GM23338 (cell line): ENCODE data around the gene WDR19. TPM values are rescaled to one million over a fixed set of nuclear protein-coding genes. Genes with fewer than 3 reads are reported as not detected.

Experiments used
- ATAC-seq: fragments of 200-7000 bp; cut with Tn5 transposase; 3 replicates; pipeline ENCODE4 v1.9.1; 2020
- DNase-seq: peaks from one replicate; pipeline ENCODE4 v3.0.0-alpha.2; 2015; ENCODE audit warnings: low spot score
- H2AFZ ChIP-seq: fragments of 200-600 bp; sonication (generic); 2 replicates; pipeline ENCODE4 v1.8.0; 2016; ENCODE audit warnings: antibody characterized with exemption, mild to moderate bottlenecking, moderate library complexity
- H3F3A ChIP-seq: fragments of 200-600 bp; sonication (generic); replicated peaks from 2 replicates; pipeline ENCODE4 v1.8.0; 2017; ENCODE audit warnings: antibody characterized with exemption, mixed run types, low read depth
- H3K27ac ChIP-seq: fragments of 200-600 bp; sonication (generic); 2 replicates; pipeline ENCODE4 v1.6.1; 2016; ENCODE audit warnings: low read depth
- H3K27me3 ChIP-seq: fragments of 200-600 bp; sonication (generic); 2 replicates; pipeline ENCODE4 v1.8.0; 2016; ENCODE audit warnings: mild to moderate bottlenecking, mixed run types, moderate library complexity; ENCODE audit not compliant: insufficient read depth
- H3K36me3 ChIP-seq: fragments of 200-600 bp; sonication (generic); 2 replicates; pipeline ENCODE4 v1.8.0; 2016; ENCODE audit warnings: mild to moderate bottlenecking; ENCODE audit not compliant: insufficient read depth
- H3K4me1 ChIP-seq: fragments of 200-600 bp; sonication (generic); 2 replicates; pipeline ENCODE4 v1.8.0; 2016; ENCODE audit warnings: mild to moderate bottlenecking, moderate library complexity; ENCODE audit not compliant: insufficient read depth
- H3K4me2 ChIP-seq: fragments of 200-600 bp; sonication (generic); 2 replicates; pipeline ENCODE4 v1.7.1; 2017; ENCODE audit warnings: mixed run types
- H3K4me3 ChIP-seq: fragments of 200-600 bp; sonication (generic); 2 replicates; pipeline ENCODE4 v1.6.1; 2016; ENCODE audit warnings: mixed run types
- H3K79me2 ChIP-seq: fragments of 200-600 bp; sonication (generic); replicated peaks from 2 replicates; pipeline ENCODE4 v1.8.0; 2017; ENCODE audit warnings: mild to moderate bottlenecking; ENCODE audit not compliant: insufficient read depth
- H3K9me2 ChIP-seq: fragments of 200-600 bp; sonication (generic); 2 replicates; pipeline ENCODE4 v1.8.0; 2017; ENCODE audit not compliant: insufficient read depth
- H4K20me1 ChIP-seq: fragments of 200-600 bp; sonication (generic); replicated peaks from 2 replicates; pipeline ENCODE4 v1.8.0; 2017; ENCODE audit warnings: mild to moderate bottlenecking; ENCODE audit not compliant: insufficient read depth
- H3K27ac Mint-ChIP-seq: 2 replicates; pipeline ENCODE4 v1.8.0; 2020; ENCODE audit warnings: inconsistent platforms, mild to moderate bottlenecking, moderate library complexity, mixed read lengths
- H3K27me3 Mint-ChIP-seq: 3 replicates; pipeline ENCODE4 v1.8.0; 2022; ENCODE audit warnings: low read depth, mild to moderate bottlenecking, moderate library complexity, mixed read lengths, inconsistent platforms; ENCODE audit not compliant: insufficient read depth, poor library complexity
- H3K36me3 Mint-ChIP-seq: 3 replicates; pipeline ENCODE4 v1.8.0; 2021; ENCODE audit warnings: low read depth, mild to moderate bottlenecking, inconsistent platforms, moderate library complexity, mixed read lengths
- H3K4me1 Mint-ChIP-seq: 3 replicates; pipeline ENCODE4 v1.8.0; 2020; ENCODE audit warnings: mild to moderate bottlenecking, inconsistent platforms, mixed read lengths
- H3K4me3 Mint-ChIP-seq: 3 replicates; pipeline ENCODE4 v1.8.0; 2021; ENCODE audit warnings: moderate library complexity, mild to moderate bottlenecking, inconsistent platforms, mixed read lengths
- H3K9me3 Mint-ChIP-seq: 3 replicates; pipeline ENCODE4 v1.8.0; 2020; ENCODE audit warnings: moderate library complexity, mild to moderate bottlenecking, inconsistent platforms, mixed read lengths
- CREB1 ChIP-seq: fragments of 250-450 bp; sonication (Bioruptor Pico); IDR thresholded peaks from 2 replicates; pipeline ENCODE4 v1.5.0; 2020; ENCODE audit warnings: low read depth, mild to moderate bottlenecking, moderate library complexity
- CTCF ChIP-seq, 2 experiments: fragments of 200-600 bp in 1 of 2; sonication (generic) in 1 of 2; conservative IDR thresholded peaks; 2 replicates each; pipeline versions ENCODE4 v1.5.1 to v1.6.1; 2016 to 2017; ENCODE audit warnings: antibody characterized with exemption in 2 of 2, low read depth in 2 of 2, mild to moderate bottlenecking in 2 of 2, moderate library complexity in 1 of 2
- ETS1 ChIP-seq: IDR thresholded peaks from 2 replicates; pipeline ENCODE4 v1.6.1; 2016; ENCODE audit warnings: antibody characterized with exemption
- EZH2 ChIP-seq: fragments of 200-600 bp; sonication (generic); IDR thresholded peaks from one replicate; pipeline ENCODE4 v1.8.0; 2017; ENCODE audit warnings: antibody characterized with exemption, mild to moderate bottlenecking, low read depth; ENCODE audit not compliant: unreplicated experiment
- EZH2phosphoT487 ChIP-seq: fragments of 200-600 bp; sonication (generic); IDR thresholded peaks from one replicate; pipeline ENCODE4 v1.8.1; 2018; ENCODE audit warnings: antibody characterized with exemption; ENCODE audit not compliant: unreplicated experiment
- JUNB ChIP-seq: IDR thresholded peaks from one replicate; pipeline ENCODE4 v1.6.1; 2016; ENCODE audit warnings: antibody characterized with exemption; ENCODE audit not compliant: unreplicated experiment
- NANOG ChIP-seq: IDR thresholded peaks from 2 replicates; pipeline ENCODE4 v1.6.1; 2016; ENCODE audit warnings: antibody characterized with exemption, borderline replicate concordance
- STAT1 ChIP-seq: IDR thresholded peaks from one replicate; pipeline ENCODE4 v1.6.1; 2016; ENCODE audit warnings: antibody characterized with exemption; ENCODE audit not compliant: unreplicated experiment
- ZNF114 ChIP-seq: fragments of 250-450 bp; sonication (Bioruptor Pico); IDR thresholded peaks from 2 replicates; pipeline ENCODE4 v1.5.0; 2020; ENCODE audit warnings: mild to moderate bottlenecking, moderate library complexity
- ZNF331 ChIP-seq: fragments of 250-450 bp; sonication (Bioruptor Pico); IDR thresholded peaks from 2 replicates; pipeline ENCODE4 v1.5.0; 2020; ENCODE audit warnings: low read depth, mild to moderate bottlenecking, moderate library complexity
- polyA plus RNA-seq: library from polyadenylated mRNA; unstranded; fragments of >200 nt; fragmentation: Nextera tagmentation; extraction: Ambion mirVana; gene quantifications from 2 replicates; pipeline ENCODE4 v1.2.1, GENCODE V29; 2016
- total RNA-seq: library from RNA; depleted of rRNA; stranded (reverse); fragments of >200 nt; shearing (Covaris generic); gene quantifications from 2 replicates; pipeline ENCODE4 v1.2.3, GENCODE V29; 2014
- TF ChIP-seq, protein P1 (sequence below): IDR thresholded peaks from one replicate; pipeline ENCODE4 v1.6.1; 2018; ENCODE audit warnings: antibody characterized with exemption; ENCODE audit not compliant: unreplicated experiment

WDR19 gene
- total and polyA plus RNA-seq, 2 experiments from 2014 or later, result 17.2 to 23.7 TPM

GRCh38 chr4:39201963-39202362, 19.6 kb downstream of the WDR19 start (continued):
- TF ChIP-seq, protein P1, sequence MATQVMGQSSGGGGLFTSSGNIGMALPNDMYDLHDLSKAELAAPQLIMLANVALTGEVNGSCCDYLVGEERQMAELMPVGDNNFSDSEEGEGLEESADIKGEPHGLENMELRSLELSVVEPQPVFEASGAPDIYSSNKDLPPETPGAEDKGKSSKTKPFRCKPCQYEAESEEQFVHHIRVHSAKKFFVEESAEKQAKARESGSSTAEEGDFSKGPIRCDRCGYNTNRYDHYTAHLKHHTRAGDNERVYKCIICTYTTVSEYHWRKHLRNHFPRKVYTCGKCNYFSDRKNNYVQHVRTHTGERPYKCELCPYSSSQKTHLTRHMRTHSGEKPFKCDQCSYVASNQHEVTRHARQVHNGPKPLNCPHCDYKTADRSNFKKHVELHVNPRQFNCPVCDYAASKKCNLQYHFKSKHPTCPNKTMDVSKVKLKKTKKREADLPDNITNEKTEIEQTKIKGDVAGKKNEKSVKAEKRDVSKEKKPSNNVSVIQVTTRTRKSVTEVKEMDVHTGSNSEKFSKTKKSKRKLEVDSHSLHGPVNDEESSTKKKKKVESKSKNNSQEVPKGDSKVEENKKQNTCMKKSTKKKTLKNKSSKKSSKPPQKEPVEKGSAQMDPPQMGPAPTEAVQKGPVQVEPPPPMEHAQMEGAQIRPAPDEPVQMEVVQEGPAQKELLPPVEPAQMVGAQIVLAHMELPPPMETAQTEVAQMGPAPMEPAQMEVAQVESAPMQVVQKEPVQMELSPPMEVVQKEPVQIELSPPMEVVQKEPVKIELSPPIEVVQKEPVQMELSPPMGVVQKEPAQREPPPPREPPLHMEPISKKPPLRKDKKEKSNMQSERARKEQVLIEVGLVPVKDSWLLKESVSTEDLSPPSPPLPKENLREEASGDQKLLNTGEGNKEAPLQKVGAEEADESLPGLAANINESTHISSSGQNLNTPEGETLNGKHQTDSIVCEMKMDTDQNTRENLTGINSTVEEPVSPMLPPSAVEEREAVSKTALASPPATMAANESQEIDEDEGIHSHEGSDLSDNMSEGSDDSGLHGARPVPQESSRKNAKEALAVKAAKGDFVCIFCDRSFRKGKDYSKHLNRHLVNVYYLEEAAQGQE, result no peak
- TF ChIP-seq STAT1, result no peak
- no peak for TF ChIP-seq EZH2phosphoT487
- TF ChIP-seq ZNF114 (CRISPR knock-in tag), result no peak
- TF ChIP-seq CREB1 (CRISPR knock-in tag), result no peak
- no peak for TF ChIP-seq ETS1

- ATAC-seq, result no peak
- no peak overlapping the region for H3K27ac Mint-ChIP-seq
- TF ChIP-seq, protein P1, result no peak
- TF ChIP-seq NANOG (no peak), ZNF114 (CRISPR knock-in tag) (no peak), STAT1 (no peak), JUNB (no peak), EZH2phosphoT487 (no peak), CTCF (conservative IDR thresholded peaks at IDR 0.05; ENCODE audit: low read depth in 2 of 2) (no peak), ZNF331 (CRISPR knock-in tag) (no peak), ETS1 (no peak), EZH2 (no peak), CREB1 (CRISPR knock-in tag) (no peak)
Observed at GRCh38 chr4:39204543-39204942, 22.2 kb downstream of the WDR19 start.

More at GRCh38 chr4:39204543-39204942, 22.2 kb downstream of the WDR19 start:
- Histone ChIP-seq H4K20me1 (peaks cover 4% of the 10 kb centered on the region; the same call in 1 of the 2 replicates), H3K4me1 (no peaks in the 10 kb centered on the region), H3K9me2 (no peaks in the 10 kb centered on the region), H3K27me3 (no peaks in the 10 kb centered on the region), H3K36me3 (peaks cover 5% of the 10 kb centered on the region; the same call in 1 of the 2 replicates), H3K79me2 (no peaks in the 10 kb centered on the region), H3K4me2 (no peak overlapping the region), H3F3A (no peaks in the 10 kb centered on the region), H2AFZ (no peak overlapping the region), H3K4me3 (no peak overlapping the region), H3K27ac (no peak overlapping the region)
- Mint-ChIP-seq H3K9me3 (no peaks in the 10 kb centered on the region), H3K27me3 (no peaks in the 10 kb centered on the region), H3K4me3 (no peak overlapping the region), H3K4me1 (no peaks in the 10 kb centered on the region), H3K36me3 (peaks cover 36% of the 10 kb centered on the region)
- DNase-seq, result no peak
